Caco-2 (cell line): ENCODE results near the gene GRB10. TPM values are rescaled to one million over a fixed set of nuclear protein-coding genes. Genes with fewer than 3 reads are reported as not detected.

Source experiments
- BruUV-seq: library from RNA; stranded (reverse); fragments of 400-500 nt; replicated peaks from 2 replicates; lab custom pipeline; 2021; lab: Mats Ljungman, UMichigan
- CTCF ChIA-PET: fragments of 300-600 bp; sonication (Branson Sonifier 250); formaldehyde crosslinking; loops from one replicate; lab custom pipeline; 2022; ENCODE audit warnings: antibody characterized with exemption; lab: Charles Lee
- POLR2A ChIA-PET: fragments of 300-600 bp; sonication (Branson Sonifier 250); formaldehyde crosslinking; loops from one replicate; lab custom pipeline; 2022; ENCODE audit warnings: antibody characterized with exemption; lab: Charles Lee
- DNase-seq, 2 experiments: peaks; one replicate each; pipeline versions ENCODE4 v3.0.0 to v3.0.0-alpha.2; 2020 to 2022
- H3K27me3 ChIP-seq: replicated peaks from 2 replicates; pipeline ENCODE4 v1.6.0; 2011; ENCODE audit warnings: low read length; ENCODE audit not compliant: control insufficient read depth, insufficient read depth
- H3K36me3 ChIP-seq: 2 replicates; pipeline ENCODE4 v1.5.1; 2011; ENCODE audit warnings: low read length; ENCODE audit not compliant: control insufficient read depth, insufficient read depth
- H3K4me1 ChIP-seq: fragments of 250-450 bp; sonication (Bioruptor Pico); 2 replicates; pipeline ENCODE4 v1.5.1; 2020; ENCODE audit warnings: mild to moderate bottlenecking
- H3K4me3 ChIP-seq: 2 replicates; pipeline ENCODE4 v1.5.1; 2011; ENCODE audit warnings: low read depth, mild to moderate bottlenecking, control low read depth, low read length
- H3K9me3 ChIP-seq: fragments of 250-450 bp; sonication (Bioruptor Pico); 2 replicates; pipeline ENCODE4 v1.5.1; 2020; ENCODE audit warnings: mild to moderate bottlenecking, moderate library complexity
- H3K27ac Mint-ChIP-seq: one replicate; pipeline ENCODE4 v1.8.0; 2022; ENCODE audit warnings: mixed read lengths; ENCODE audit not compliant: unreplicated experiment
- H3K27me3 Mint-ChIP-seq: one replicate; pipeline ENCODE4 v1.8.0; 2022; ENCODE audit warnings: mixed read lengths; ENCODE audit not compliant: insufficient read depth, unreplicated experiment
- H3K36me3 Mint-ChIP-seq: one replicate; pipeline ENCODE4 v1.8.0; 2022; ENCODE audit warnings: mild to moderate bottlenecking, mixed read lengths; ENCODE audit not compliant: insufficient read depth, unreplicated experiment
- H3K4me1 Mint-ChIP-seq: one replicate; pipeline ENCODE4 v1.8.0; 2022; ENCODE audit warnings: low read depth, mixed read lengths; ENCODE audit not compliant: unreplicated experiment
- H3K4me3 Mint-ChIP-seq: one replicate; pipeline ENCODE4 v1.8.0; 2022; ENCODE audit warnings: mild to moderate bottlenecking, moderate library complexity, mixed read lengths; ENCODE audit not compliant: unreplicated experiment
- H3K9me3 Mint-ChIP-seq: one replicate; pipeline ENCODE4 v1.8.0; 2022; ENCODE audit warnings: mixed read lengths; ENCODE audit not compliant: unreplicated experiment
- CTCF ChIP-seq, 2 experiments: fragments of 200-600 bp in 1 of 2; IDR thresholded peaks; 1 replicate in 1 of 2; 2 replicates in 1 of 2; pipeline versions ENCODE4 v1.5.1 to v1.8.0; 2011 to 2022; ENCODE audit warnings: antibody characterized with exemption in 1 of 2, control low read depth in 1 of 2, inconsistent platforms in 1 of 2, low read depth in 1 of 2, low read length in 1 of 2, mild to moderate bottlenecking in 1 of 2, moderate library complexity in 1 of 2; ENCODE audit not compliant: insufficient read depth in 1 of 2, severe bottlenecking in 1 of 2, unreplicated experiment in 1 of 2
- intact Hi-C: fragments of 100-400 bp; cut with micrococcal nuclease; formaldehyde crosslinking; loops from one replicate; pipeline ENCODE4 v1.10.0; 2022; ENCODE audit not compliant: unreplicated experiment
- total RNA-seq: library from RNA; stranded (reverse); gene quantifications from 2 replicates; pipeline ENCODE4 v1.2.3, GENCODE V29; 2022

GRB10 gene
- total RNA-seq, 1 experiment from 2014 or later = 79.3 TPM

DNA sequence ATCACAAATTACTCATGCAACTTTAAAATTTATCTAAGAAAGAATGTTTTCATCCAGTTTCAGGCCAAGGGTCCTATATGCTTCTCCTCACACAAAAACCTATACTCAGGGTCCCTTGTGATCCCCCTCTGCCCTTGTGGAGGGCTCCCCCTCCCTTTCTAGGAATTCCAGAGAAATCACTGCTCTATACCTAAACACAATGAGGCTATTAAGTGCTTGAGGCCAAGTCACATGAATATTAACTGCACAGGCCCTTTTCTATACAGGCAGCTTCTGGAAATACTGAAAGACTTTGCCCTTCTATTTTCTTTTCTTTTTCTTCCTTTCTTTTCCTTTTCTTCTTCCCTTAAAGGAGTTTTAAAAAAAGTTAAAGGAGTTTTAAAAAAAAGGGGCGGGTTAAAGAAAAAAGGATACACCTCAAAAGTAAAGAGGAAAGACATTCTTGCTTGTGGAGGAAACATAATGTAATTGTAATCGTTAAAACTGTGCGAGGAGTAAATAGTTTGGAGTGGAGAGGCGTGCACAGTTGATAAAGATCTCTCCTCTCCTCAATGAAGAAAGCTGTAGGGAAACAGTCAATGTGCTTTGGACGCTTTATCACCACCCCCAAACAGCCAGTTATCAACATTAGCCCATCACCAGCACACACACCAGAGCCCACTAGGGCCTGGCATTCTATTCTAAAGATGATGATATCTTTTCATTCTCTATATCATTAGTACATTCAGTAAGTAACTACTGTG, 16.4 kb downstream of the GRB10 start:
- TF ChIP-seq CTCF (IDR thresholded peaks at IDR 0.05; ENCODE audit: insufficient read depth in 1 of 2, low read depth in 1 of 2, low read length in 1 of 2, severe bottlenecking in 1 of 2, unreplicated experiment in 1 of 2) = no peak
- POLR2A ChIA-PET = no interaction called here
- DNase-seq = no peak
- CTCF ChIA-PET = no interaction called here
- H3K27me3 ChIP-seq = no peaks in the 10 kb centered on the region
- H3K36me3 ChIP-seq = peaks cover 2% of the 10 kb centered on the region; the same call in 1 of the 2 replicates
- H3K4me1 ChIP-seq = peaks cover 12% of the 10 kb centered on the region
- H3K4me3 Mint-ChIP-seq = no peak overlapping the region
- intact Hi-C loops = no loop called here
- H3K36me3 Mint-ChIP-seq = peaks cover 19% of the 10 kb centered on the region
- BruUV-seq = no TSS peak
- no peak overlapping the region for H3K4me3 ChIP-seq
- peaks cover 3% of the 10 kb centered on the region for H3K4me1 Mint-ChIP-seq
- no peak overlapping the region for H3K27ac Mint-ChIP-seq
- H3K9me3 Mint-ChIP-seq = no peaks in the 10 kb centered on the region
- no peaks in the 10 kb centered on the region; the same call in 1 of the 2 replicates for H3K9me3 ChIP-seq
- H3K27me3 Mint-ChIP-seq = no peaks in the 10 kb centered on the region

- CTCF ChIA-PET = no interaction called here
- POLR2A ChIA-PET = no interaction called here
These were observed 20.4 kb downstream of the GRB10 start for GRCh38 chr7:50762337-50762736.

GRCh38 chr7:50761713-50762112, 21.0 kb downstream of the GRB10 start:
- Histone ChIP-seq H3K9me3 (no peaks in the 10 kb centered on the region; the same call in 1 of the 2 replicates), H3K4me3 (no peak overlapping the region), H3K36me3 (no peaks in the 10 kb centered on the region), H3K27me3 (no peaks in the 10 kb centered on the region), H3K4me1 (peaks cover 3% of the 10 kb centered on the region; the same call in 1 of the 2 replicates)
- no peak for TF ChIP-seq CTCF (IDR thresholded peaks at IDR 0.05; ENCODE audit: insufficient read depth in 1 of 2, low read depth in 1 of 2, low read length in 1 of 2, severe bottlenecking in 1 of 2, unreplicated experiment in 1 of 2)
- no peak for DNase-seq
- no peaks in the 10 kb centered on the region for H3K4me1 Mint-ChIP-seq
- H3K4me3 Mint-ChIP-seq = no peak overlapping the region
- no TSS peak for BruUV-seq
- H3K27ac Mint-ChIP-seq = no peak overlapping the region
- POLR2A ChIA-PET = no interaction called here
- intact Hi-C loops = no loop called here
- H3K9me3 Mint-ChIP-seq = no peaks in the 10 kb centered on the region
- CTCF ChIA-PET = no interaction called here
- no peaks in the 10 kb centered on the region for H3K27me3 Mint-ChIP-seq
- H3K36me3 Mint-ChIP-seq = peaks cover 7% of the 10 kb centered on the region

More at GRCh38 chr7:50762337-50762736, 20.4 kb downstream of the GRB10 start:
- Histone ChIP-seq H3K4me1 (peaks cover 7% of the 10 kb centered on the region; the same call in 1 of the 2 replicates), H3K9me3 (no peaks in the 10 kb centered on the region; the same call in 1 of the 2 replicates), H3K27me3 (no peaks in the 10 kb centered on the region), H3K4me3 (no peak overlapping the region), H3K36me3 (no peaks in the 10 kb centered on the region)
- BruUV-seq = no TSS peak
- DNase-seq = no peak
- no peak overlapping the region for H3K4me3 Mint-ChIP-seq
- no peak overlapping the region for H3K27ac Mint-ChIP-seq
- H3K4me1 Mint-ChIP-seq = no peaks in the 10 kb centered on the region
- no peak for TF ChIP-seq CTCF (IDR thresholded peaks at IDR 0.05; ENCODE audit: insufficient read depth in 1 of 2, low read depth in 1 of 2, low read length in 1 of 2, severe bottlenecking in 1 of 2, unreplicated experiment in 1 of 2)
- H3K9me3 Mint-ChIP-seq = no peaks in the 10 kb centered on the region
- H3K27me3 Mint-ChIP-seq = no peaks in the 10 kb centered on the region
- intact Hi-C loops = no loop called here
- peaks cover 7% of the 10 kb centered on the region for H3K36me3 Mint-ChIP-seq
